Testis (tissue), 2 donors: ENCODE results near the gene DRICH1.

Source experiments
- POLR2A ChIP-seq: fragments of 450-650 bp; IDR thresholded peaks from one replicate; pipeline ENCODE4 v1.6.1; 2017; ENCODE audit warnings: antibody characterized with exemption, mild to moderate bottlenecking, moderate library complexity
- TF ChIP-seq, protein P1 (sequence below), 3 experiments: fragments of 450-650 bp in 2 of 3; fragments of 200-600 bp in 1 of 3; sonication (generic) in 1 of 3; IDR thresholded peaks; one replicate each; pipeline ENCODE4 v1.5.1; 2016 to 2019; ENCODE audit warnings: antibody characterized with exemption in 3 of 3, mild to moderate bottlenecking in 2 of 3, moderate library complexity in 1 of 3

GRCh38 chr22:23598805-23599518 lies 33.2 kb downstream of the DRICH1 start:
- TF ChIP-seq, protein P1, sequence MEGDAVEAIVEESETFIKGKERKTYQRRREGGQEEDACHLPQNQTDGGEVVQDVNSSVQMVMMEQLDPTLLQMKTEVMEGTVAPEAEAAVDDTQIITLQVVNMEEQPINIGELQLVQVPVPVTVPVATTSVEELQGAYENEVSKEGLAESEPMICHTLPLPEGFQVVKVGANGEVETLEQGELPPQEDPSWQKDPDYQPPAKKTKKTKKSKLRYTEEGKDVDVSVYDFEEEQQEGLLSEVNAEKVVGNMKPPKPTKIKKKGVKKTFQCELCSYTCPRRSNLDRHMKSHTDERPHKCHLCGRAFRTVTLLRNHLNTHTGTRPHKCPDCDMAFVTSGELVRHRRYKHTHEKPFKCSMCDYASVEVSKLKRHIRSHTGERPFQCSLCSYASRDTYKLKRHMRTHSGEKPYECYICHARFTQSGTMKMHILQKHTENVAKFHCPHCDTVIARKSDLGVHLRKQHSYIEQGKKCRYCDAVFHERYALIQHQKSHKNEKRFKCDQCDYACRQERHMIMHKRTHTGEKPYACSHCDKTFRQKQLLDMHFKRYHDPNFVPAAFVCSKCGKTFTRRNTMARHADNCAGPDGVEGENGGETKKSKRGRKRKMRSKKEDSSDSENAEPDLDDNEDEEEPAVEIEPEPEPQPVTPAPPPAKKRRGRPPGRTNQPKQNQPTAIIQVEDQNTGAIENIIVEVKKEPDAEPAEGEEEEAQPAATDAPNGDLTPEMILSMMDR (IDR thresholded peaks at IDR 0.05), result no peak
- no peak for TF ChIP-seq POLR2A
